Measurements from ENCODE around the gene RAB1A. TPM values are rescaled to one million over a fixed set of nuclear protein-coding genes. Genes with fewer than 3 reads are reported as not detected.

Gene RAB1A
- polyA plus RNA-seq, 1 donor = 118 TPM

Other genes starting within 250 kb of the RAB1A start
- gene SLC1A4, start 140.7 kb downstream of the RAB1A start, polyA plus RNA-seq (ENCODE audit: insufficient read length) = 14.3 TPM
- gene CEP68, start 73.7 kb downstream of the RAB1A start, polyA plus RNA-seq (ENCODE audit: insufficient read length) = 26.0 TPM
- gene ACTR2, start 97.7 kb upstream of the RAB1A start, polyA plus RNA-seq (ENCODE audit: insufficient read length) = 110 TPM